SK-N-SH (cell line): ENCODE results near the gene PDE6G.

Experiments used
- CHD2 ChIP-seq: fragments of 150-350 bp; IDR thresholded peaks from 2 replicates; pipeline ENCODE4 v1.6.1; 2018; ENCODE audit warnings: low read length; ENCODE audit not compliant: partially characterized antibody
- CTCF ChIP-seq: fragments of 200-600 bp; sonication (generic); IDR thresholded peaks from 2 replicates; pipeline ENCODE4 v1.6.1; 2017; ENCODE audit warnings: antibody characterized with exemption, mild to moderate bottlenecking, moderate library complexity
- EP300 ChIP-seq, 2 experiments: IDR thresholded peaks; 2 replicates each; pipeline versions ENCODE4 v1.4.0 to v1.6.1; 2012; ENCODE audit warnings: borderline replicate concordance in 1 of 2, low read depth in 1 of 2, low read length in 1 of 2
- EZH2phosphoT487 ChIP-seq: fragments of 200-600 bp; sonication (generic); IDR thresholded peaks from 2 replicates; pipeline ENCODE4 v1.6.1; 2017; ENCODE audit warnings: low read depth, mixed run types, mild to moderate bottlenecking, antibody characterized with exemption, moderate library complexity, borderline replicate concordance
- JUND ChIP-seq: IDR thresholded peaks from 2 replicates; pipeline ENCODE4 v1.4.0; 2012
- POLR2AphosphoS5 ChIP-seq: IDR thresholded peaks from 2 replicates; pipeline ENCODE4 v1.6.1; 2012; ENCODE audit warnings: low read depth, low read length
- RAD21 ChIP-seq: IDR thresholded peaks from 2 replicates; pipeline ENCODE4 v1.6.1; 2012; ENCODE audit warnings: mild to moderate bottlenecking, low read length
- RFX5 ChIP-seq: IDR thresholded peaks from 2 replicates; pipeline ENCODE4 v1.6.1; 2012; ENCODE audit warnings: mild to moderate bottlenecking, improper control_type of control experiment, low read length
- SMC3 ChIP-seq: IDR thresholded peaks from 2 replicates; pipeline ENCODE4 v1.6.1; 2012; ENCODE audit warnings: low read depth, low read length, improper control_type of control experiment
- YY1 ChIP-seq: IDR thresholded peaks from 2 replicates; pipeline ENCODE4 v1.4.0; 2012; ENCODE audit warnings: low read depth, mild to moderate bottlenecking

DNA sequence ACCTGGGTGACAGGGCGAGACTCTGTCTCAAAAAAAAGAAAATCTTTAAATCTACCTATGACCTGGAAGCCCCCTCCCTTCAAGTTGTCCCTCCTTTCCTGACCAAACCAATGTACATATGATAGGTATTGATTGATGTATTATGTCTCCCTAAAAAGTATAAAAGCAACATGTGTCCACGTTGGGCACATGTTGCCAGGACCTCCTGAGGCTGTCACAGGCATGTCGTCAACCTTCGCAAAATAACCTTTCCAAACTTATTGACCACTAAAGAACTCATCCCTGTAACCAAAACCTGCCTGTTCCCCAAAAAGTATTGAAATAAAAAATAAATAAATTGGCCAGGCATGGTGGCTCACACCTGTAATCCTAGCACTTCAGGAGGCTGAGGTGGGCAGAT lies 5.7 kb upstream of the PDE6G start:
- TF ChIP-seq CTCF (no peak), POLR2AphosphoS5 (no peak), EZH2phosphoT487 (no peak), SMC3 (no peak), EP300 (IDR thresholded peaks at IDR 0.05; ENCODE audit: borderline replicate concordance in 1 of 2, low read depth in 1 of 2, low read length in 1 of 2) (no peak), RAD21 (no peak), JUND (no peak), RFX5 (no peak), CHD2 (no peak), YY1 (no peak)
